GM19395 (cell line): ENCODE results near the gene RNF212B.
"Not testable (repeated sequence)": the region's sequence is repeated elsewhere in the genome, so short reads cannot be mapped to it uniquely, and the experiment has no call there.

ENCODE experiments used
- ATAC-seq: cut with Tn5 transposase; IDR thresholded peaks from one replicate; pipeline ENCODE4 v1.9.1; 2021; ENCODE audit warnings: mild to moderate bottlenecking, moderate library complexity; ENCODE audit not compliant: unreplicated experiment

Gene RNF212B

GRCh38 chr14:23242076-23242475 is 4.3 kb downstream of the RNF212B start:
- no peak for ATAC-seq

- ATAC-seq: no peak
Observed at GRCh38 chr14:23243066-23243465, 5.3 kb downstream of the RNF212B start.

DNA sequence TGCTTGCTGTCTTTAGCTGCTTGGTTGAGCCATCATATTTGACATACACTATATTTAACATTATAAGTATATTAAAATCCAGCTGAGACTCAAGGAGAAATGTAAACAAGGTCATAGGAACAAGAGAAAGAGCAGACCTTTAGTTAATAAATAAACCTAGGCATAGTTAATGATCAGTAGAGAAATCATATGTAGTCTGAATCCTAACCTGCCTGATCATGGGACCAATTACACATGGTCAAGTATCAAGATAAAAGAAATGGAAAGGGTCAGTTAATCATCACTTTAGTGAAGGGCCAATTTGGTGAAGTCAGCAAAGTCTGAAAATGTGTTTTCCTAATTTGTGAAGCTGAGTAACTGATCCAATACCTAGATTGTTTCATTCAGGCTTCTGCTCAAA is 7.5 kb downstream of the RNF212B start:
- ATAC-seq: no peak

GRCh38 chr14:23248601-23249000 is 10.9 kb downstream of the RNF212B start:
- ATAC-seq: no peak

- ATAC-seq: no peak
Observed at GRCh38 chr14:23249824-23250223, 12.1 kb downstream of the RNF212B start.

DNA sequence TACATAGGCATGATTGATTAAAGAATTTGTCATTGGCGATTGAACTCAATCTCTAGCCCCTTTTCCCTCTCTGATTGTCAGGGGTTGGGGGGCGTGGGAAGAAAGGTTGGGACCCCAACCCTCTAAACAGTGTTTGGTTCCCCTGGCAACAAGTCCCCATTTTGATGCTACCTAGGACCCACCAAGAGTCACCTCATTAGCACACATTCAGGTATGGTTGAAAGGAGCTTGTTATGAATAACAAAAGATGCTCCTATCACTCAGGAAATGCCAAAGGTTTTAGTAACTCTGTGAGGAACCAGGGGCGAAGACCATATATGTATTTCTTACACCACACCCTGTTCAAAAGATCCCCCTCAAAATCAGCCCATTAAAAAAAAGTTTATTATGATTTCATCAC is 14.3 kb downstream of the RNF212B start:
- no peak for ATAC-seq

DNA sequence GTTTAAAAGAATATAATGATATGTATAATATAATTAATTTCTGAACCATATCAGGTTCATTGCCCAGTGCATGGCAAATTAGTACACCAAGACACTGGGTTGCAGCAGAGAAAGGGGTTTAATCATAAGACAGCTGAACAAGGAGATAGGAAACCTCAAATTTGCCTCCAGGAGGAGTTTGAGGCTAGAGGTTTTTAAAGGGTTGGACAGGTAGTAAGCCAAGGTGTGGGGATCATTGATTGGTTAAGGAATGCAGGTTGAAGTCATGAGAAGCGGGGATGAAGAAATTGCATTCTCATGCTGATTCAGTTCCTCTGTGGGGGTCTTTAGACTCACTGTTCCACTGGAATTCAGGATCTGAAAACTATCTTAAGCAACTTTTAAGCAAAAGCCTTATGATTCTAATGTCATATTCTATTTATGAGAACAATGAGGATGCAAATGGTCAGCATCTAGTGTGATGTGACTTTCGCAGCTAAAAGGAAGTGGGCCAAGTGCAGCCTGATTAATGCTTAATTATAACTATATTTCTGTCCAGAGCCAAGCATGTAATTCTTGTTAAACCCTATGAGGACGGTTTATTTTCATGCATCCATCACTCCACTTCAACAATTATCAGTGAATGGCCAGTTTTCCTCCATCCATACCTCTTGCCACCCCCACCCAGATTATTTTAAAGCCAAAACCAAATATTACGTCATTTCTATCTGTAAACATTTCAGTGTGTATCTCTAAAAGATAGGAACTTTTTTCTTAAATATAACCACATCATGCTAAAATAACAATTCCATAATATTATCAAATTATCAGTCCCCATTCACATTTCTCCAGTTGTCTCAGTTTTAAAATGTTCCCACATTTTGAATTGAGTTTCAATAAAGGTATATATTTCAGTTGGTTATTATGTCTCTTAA is 14.9 kb downstream of the RNF212B start:
- no peak for ATAC-seq

DNA sequence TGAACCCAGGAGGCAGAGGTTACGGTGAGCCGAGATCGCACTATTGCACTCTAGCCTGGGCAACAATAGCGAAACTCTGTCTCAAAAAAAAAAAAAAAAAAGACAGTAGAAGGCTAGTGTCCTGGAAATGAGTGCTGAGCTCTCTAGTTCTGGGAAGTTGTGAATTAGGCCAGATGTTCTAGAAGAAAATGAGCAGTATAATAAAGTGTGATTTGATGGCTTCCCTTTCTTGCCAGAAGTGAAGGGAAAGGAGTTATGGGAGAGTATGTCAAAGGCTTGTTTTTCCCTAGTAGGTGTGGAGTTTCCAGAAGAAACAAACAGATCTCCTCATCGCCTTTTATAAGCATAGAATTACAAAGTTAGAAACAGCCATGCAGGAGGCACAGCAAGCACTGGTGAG is 20.5 kb downstream of the RNF212B start:
- no peak for ATAC-seq

DNA sequence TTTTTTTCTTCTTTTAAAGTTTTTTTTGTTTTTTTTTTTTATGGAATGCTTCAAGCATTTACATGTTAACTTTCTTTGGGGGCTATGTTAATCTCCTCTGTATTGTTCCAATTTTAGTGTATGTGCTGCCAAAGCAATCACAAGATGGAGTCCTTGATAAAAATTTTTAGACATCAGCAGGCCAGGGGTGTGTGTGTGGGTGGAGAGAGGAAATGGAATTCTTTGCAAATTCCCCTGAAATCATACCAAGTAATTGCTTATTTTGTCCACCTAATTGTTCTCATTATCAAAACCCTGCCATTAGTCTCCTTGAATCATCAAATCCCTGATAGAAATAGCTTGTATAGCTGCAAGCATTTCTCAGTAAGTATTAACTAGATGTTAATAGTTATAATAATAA is 21.7 kb downstream of the RNF212B start:
- no peak for ATAC-seq

DNA sequence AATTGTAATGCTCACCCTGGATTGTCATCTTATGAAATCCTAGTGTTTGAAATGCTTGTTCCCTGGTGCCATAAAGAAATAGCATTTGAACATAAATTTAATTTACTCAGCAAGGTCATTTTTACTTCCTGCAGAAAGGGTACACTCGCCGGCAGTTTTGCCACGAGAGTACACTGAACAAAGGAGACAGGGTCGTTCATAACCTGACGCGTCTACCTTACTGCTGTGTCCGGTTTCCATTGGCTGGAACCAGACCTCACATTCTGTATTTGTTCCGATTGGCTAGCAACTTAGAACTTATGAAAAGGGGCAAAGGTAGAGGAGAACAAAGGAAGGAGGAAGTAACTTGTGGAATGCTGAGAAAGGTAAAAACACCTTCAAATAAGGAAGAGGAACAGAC is 23.1 kb downstream of the RNF212B start:
- not testable (repeated sequence) for ATAC-seq

DNA sequence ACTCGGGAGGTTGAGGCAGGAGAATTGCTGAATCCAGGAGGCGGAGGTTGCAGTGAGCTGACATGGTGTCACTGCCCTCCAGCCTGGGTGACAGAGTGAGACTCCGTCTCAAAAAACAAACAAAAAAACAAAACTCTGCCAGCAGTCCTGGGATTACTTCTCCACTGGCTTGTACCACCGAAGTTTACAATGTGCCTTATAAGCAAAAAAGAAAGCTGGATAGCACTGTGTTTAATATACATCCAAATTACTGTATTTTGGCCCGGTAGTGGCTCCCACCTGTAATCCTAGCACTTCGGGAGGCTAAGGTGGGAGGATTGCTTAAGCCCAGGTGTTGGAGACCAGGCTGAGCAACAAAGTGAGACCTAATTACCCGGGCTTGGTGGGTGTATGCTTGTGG is 31.5 kb downstream of the RNF212B start:
- no peak for ATAC-seq

GRCh38 chr14:23275412-23275811 is 37.7 kb downstream of the RNF212B start:
- no peak for ATAC-seq

- no peak for ATAC-seq
Observed at GRCh38 chr14:23277189-23277588, 39.5 kb downstream of the RNF212B start.

GRCh38 chr14:23277928-23278327 is 40.2 kb downstream of the RNF212B start:
- not testable (repeated sequence) for ATAC-seq

DNA sequence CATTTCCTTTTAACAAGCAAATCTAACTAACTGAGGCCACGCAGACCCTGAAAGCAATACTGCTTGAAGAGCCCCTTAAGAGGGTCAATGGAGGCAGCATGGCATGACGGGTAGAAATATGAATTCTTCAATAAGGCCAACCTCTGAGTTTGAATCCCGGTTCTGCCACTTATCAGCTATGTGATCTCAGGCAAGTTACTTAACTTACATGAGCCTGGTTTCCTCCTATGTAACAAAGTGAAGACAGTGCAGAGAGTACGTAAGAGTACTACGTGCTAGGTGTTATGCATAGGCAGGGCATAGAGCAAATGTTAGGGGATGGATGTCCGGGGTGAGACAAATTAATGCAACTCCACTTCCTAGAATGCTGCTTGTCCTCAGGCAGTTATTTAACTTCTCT is 43.5 kb downstream of the RNF212B start:
- no peak for ATAC-seq

DNA sequence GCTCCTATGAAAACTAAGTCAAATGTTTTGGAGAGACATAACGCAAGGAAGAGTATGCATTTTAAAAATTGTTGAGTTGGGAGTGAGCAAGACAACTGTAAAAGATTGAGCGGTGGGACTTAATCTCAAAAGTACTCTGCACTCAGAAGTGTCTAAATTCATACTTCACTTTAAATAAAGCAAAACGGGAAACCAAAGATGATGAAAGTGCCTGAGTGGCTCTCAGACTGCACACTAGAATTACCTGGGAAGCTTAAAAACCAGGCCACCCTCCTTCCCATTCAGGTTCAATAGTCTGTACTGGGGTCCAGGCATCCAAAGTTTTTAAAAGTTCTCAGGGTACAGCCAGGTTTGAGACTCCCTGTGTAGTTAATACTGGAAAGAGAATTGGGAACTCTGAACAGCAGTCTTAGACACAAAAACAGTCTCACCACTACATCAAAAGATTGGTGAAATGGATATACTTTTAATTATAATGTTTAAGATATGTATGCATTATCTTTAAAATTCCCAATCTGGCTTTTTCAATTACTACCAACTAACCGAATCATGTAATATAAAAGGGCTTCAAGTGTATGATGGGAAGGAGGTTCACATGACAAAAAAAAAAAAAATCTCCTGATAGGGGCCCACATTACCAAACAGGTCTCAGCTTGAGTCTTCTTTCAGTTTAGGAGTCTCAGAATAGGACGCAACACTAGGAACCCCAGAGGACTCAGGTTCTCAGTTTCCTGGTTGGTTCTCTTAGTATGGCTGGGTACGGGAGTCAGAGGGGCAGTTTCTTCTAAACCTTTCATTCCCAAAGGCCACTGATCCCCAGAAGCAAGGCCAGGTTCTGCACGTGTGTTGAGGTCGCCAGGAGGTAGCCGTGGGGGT is 47.2 kb downstream of the RNF212B start:
- ATAC-seq: no peak

GRCh38 chr14:23285530-23286019 is 47.8 kb downstream of the RNF212B start:
- peak; percentile 38 for ATAC-seq

DNA sequence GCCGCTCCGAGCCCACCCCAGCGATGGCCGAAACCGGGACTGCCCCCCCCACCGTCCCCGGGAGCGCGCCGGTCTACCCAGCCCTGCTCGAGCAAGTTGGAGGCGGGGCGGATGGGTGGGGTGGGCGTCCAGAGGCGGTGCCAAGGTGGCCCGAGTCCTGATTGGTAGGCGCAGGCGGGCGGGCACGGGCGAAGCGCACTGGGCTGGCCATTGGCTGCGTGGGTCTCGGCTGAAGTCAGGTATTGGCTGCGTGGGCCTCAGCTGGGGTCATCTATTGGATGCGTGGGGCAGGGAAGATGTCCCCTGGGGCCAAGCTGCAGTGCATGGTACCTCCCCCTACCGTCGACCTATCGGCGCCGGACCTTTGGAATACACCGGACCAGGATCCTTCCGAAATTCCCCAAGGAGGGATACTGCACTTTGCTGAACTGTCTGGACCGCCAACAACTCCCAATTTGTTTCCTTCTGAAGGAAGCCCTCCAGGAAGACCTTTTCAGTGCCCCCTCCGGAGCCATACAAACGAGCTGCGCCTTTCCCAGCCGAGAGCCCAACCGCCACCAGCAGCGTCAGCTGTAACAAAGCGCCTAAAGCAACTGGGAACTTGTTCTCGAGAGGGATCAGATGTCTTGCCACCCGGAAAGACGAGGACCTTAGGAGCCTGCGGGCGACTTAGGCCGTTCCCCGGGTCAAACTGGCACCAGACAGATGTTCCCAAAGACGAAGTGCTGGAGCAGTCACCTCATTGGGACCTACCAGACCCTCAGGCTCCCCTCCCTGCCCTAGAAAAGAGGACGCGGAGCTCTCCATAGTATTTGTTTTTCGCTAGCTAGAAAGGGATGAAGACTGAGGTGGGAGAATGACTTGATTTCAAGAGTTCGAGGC is 48.5 kb downstream of the RNF212B start, which contains the start of gene HOMEZ:
HOMEZ (minus strand) TSS at position 113 of the 882 bp plus-strand sequence. CDS start 180 bp downstream, outside the sequence.
- ATAC-seq: peak; percentile 97

GRCh38 chr14:23286902-23287479 is 49.3 kb downstream of the RNF212B start:
- no peak for ATAC-seq
